COR-L47 (cell line): ENCODE results near the gene IGLL1.
A peak's percentile ranks its signal among the peaks of the same experiment; 100 is the strongest.
"Not testable (repeated sequence)": the region's sequence is repeated elsewhere in the genome, so short reads cannot be mapped to it uniquely, and the experiment has no call there.

Source experiments
- DNase-seq: peaks from one replicate; lab custom pipeline; 2025; lab: John Stamatoyannopoulos, UW

IGLL1 gene

GRCh38 chr22:23591201-23591791, 11.2 kb upstream of the IGLL1 start:
- peak; percentile 18 for DNase-seq

GRCh38 chr22:23583836-23584235, 3.7 kb upstream of the IGLL1 start:
- DNase-seq, result no peak

- DNase-seq, result no peak
Measured at GRCh38 chr22:23583153-23583552, 3.1 kb upstream of the IGLL1 start.

GRCh38 chr22:23581260-23581650, 1.2 kb upstream of the IGLL1 start:
- DNase-seq, result no peak

- DNase-seq, result no peak
Measured at GRCh38 chr22:23580576-23581259, 628 bp upstream of the IGLL1 start.

- no peak for DNase-seq
Measured at GRCh38 chr22:23579280-23579679, 810 bp downstream of the IGLL1 start.

- no peak for DNase-seq
Measured at GRCh38 chr22:23578306-23578705, 1.8 kb downstream of the IGLL1 start.

- no peak for DNase-seq
Measured at GRCh38 chr22:23576681-23577080, 3.4 kb downstream of the IGLL1 start.

- no peak for DNase-seq
Measured at GRCh38 chr22:23575601-23576000, 4.5 kb downstream of the IGLL1 start.

GRCh38 chr22:23574877-23575276, 5.2 kb downstream of the IGLL1 start:
- no peak for DNase-seq

- DNase-seq, result no peak
Measured at GRCh38 chr22:23574371-23574811, 5.7 kb downstream of the IGLL1 start.

- DNase-seq, result not testable (repeated sequence)
Measured at GRCh38 chr22:23573701-23574235, 6.3 kb downstream of the IGLL1 start.

GRCh38 chr22:23573106-23573505, 7.0 kb downstream of the IGLL1 start:
- not testable (repeated sequence) for DNase-seq

GRCh38 chr22:23571486-23571885, 8.6 kb downstream of the IGLL1 start:
- no peak for DNase-seq

- DNase-seq, result no peak
Measured at GRCh38 chr22:23570681-23571080, 9.4 kb downstream of the IGLL1 start.

- DNase-seq, result no peak
Measured at GRCh38 chr22:23569716-23570115, 10.4 kb downstream of the IGLL1 start.

- no peak for DNase-seq
Measured at GRCh38 chr22:23569291-23569690, 10.8 kb downstream of the IGLL1 start.

- no peak for DNase-seq
Measured at GRCh38 chr22:23566705-23567475, 13.2 kb downstream of the IGLL1 start.

GRCh38 chr22:23565915-23566704, 14.0 kb downstream of the IGLL1 start:
- no peak for DNase-seq

- no peak for DNase-seq
Measured at GRCh38 chr22:23565305-23565914, 14.7 kb downstream of the IGLL1 start.

- no peak for DNase-seq
Measured at GRCh38 chr22:23564276-23564675, 15.8 kb downstream of the IGLL1 start.

- no peak for DNase-seq
Measured at GRCh38 chr22:23563111-23563510, 17.0 kb downstream of the IGLL1 start.
